HG03354 (cell line): Measurements from ENCODE around the gene SLC6A8.
"Not testable (repeated sequence)": the region's sequence is repeated elsewhere in the genome, so short reads cannot be mapped to it uniquely, and the experiment has no call there.

ENCODE experiments used
- ATAC-seq: cut with Tn5 transposase; IDR thresholded peaks from one replicate; pipeline ENCODE4 v1.9.1; 2021; ENCODE audit warnings: mild to moderate bottlenecking; ENCODE audit not compliant: unreplicated experiment, poor library complexity, severe bottlenecking

SLC6A8 gene

DNA sequence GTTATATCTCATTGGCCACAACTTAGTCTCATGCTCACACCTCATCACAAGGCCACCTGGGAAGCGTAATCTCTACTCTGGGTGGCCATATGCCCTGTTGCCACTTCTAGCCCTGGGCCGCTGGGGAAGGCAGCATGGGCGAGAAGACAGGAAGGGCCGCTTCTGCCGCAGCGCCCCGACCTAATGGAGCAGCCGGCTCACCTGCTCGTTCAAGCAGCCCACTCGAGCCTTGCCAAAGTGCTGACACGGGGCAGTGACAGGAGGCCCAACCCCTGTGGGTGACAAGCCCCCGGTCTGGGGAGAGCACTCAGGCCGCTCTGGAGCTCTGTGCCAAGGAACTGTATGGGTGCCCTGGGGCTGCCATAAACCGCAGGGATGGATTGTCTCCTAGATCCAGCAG lies 54.4 kb downstream of the SLC6A8 start:
- ATAC-seq: not testable (repeated sequence)

DNA sequence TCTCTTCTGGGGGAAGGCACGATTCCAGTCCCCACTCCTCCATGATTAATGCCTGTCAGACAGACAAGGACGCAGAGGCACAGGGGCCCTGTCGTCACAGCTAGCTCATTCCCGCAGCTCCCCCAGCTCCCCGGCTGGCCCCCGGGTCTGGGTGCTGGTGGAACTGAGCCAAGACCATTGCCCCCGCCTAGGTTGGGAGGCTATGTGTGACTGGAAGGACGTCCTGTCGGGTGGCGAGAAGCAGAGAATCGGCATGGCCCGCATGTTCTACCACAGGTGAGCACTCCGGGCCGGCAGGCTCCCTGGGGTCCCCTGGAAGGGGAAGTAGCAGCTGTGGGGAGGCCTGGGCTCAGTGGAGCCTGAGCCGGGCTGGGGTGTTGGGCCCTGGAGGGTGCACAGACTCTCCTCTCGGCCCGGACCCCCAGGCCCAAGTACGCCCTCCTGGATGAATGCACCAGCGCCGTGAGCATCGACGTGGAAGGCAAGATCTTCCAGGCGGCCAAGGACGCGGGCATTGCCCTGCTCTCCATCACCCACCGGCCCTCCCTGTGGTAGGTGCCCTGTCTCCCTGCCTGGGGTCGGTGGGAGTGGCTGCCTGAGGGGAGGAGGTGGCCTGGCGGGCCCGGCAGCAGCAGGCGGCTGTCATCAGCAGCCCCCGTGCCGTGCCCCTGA lies 55.2 kb downstream of the SLC6A8 start:
- not testable (repeated sequence) for ATAC-seq

GRCh38 chrX:153743468-153744209 lies 55.9 kb downstream of the SLC6A8 start:
- ATAC-seq: not testable (repeated sequence)

DNA sequence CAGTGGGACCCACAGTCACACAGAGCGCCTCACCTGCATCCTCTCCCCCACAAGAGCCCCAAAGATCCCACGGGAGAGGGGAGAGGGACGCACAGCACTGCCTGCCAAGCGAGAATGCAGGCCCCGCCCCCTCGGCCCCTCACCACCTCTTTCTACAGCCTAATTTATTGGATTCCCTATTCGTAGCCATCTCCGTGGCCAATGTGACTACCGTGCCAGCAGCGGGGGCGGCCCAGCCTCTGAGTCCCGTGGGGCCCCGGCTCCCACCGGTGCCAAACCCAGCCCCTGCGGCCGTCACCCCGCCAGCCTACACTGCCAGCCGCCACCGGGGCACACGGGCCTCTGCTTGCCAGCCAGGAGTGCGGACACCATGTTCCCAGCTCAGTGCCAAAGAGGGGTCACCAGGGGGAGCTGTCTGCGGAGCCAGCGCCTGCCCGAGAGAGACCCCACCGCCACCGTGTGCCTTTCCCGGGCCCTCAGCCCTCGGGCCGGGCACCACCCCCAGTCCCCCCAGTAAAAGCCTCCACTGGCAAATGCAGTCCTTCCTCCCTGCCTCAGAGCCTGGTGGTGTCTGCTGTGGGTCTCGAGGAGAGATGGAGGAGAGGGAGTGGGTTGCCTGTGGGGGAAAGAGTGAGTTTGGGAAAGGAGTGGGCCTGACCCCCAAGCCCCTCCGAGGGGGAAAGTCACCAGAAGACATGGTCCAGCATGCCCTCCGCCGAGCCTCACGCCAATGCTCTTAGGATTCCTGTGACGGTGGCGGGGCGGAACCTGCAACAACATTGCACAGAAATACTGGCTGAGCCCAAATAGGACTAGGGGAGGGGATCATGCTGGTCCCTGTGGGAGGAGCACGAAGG lies 56.7 kb downstream of the SLC6A8 start:
- no peak for ATAC-seq

- not testable (repeated sequence) for ATAC-seq
These were observed 57.3 kb downstream of the SLC6A8 start for GRCh38 chrX:153745067-153745433.
